ENCODE measurements around the gene STX4. TPM values are rescaled to one million over a fixed set of nuclear protein-coding genes. Genes with fewer than 3 reads are reported as not detected.

STX4 gene
- total RNA-seq, 2 donors from 2014 or later = 66.9 to 83.3 TPM

DNA sequence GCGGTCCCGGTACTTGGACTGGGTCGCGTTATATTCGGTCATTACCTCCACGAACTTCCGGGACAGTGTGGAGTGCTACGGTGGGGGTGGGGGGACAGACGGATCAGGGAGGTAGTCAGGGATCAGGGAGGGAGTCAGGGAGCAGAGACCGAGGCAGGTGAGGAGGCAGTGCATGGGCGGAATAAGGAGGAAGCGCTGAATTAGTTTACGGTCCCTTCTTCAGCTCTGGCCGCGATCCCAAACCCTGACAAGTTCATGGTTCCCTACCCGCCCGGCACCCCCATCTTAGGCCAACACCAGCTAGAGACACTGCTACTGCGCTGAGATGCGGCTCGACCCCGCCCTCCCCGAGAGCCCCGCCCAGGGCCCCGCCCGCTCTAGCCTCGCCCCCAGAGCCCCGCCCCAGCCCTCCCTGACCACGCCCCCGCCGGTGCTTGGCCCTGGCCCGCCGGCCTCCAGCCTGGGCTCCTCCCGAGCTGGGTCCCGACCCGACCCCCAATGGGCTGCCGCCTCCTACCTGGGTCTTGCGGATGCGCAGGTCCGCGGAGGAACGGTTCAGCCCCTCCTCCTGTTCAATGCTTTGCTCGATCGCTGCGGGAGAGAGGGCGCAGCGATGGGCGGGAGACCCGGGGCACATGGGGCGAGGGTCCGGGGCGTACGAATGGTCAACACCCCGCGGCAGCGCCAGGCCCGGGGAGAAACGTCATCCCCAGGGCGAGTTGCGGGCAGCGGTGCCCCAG is 36.2 kb upstream of the STX4 start:
- ATAC-seq (peak; percentile 95), DNase-seq (peak; percentile 81 to 89)
- intact Hi-C loops (cut with DNase I, micrococcal nuclease) = no loop called here

DNA sequence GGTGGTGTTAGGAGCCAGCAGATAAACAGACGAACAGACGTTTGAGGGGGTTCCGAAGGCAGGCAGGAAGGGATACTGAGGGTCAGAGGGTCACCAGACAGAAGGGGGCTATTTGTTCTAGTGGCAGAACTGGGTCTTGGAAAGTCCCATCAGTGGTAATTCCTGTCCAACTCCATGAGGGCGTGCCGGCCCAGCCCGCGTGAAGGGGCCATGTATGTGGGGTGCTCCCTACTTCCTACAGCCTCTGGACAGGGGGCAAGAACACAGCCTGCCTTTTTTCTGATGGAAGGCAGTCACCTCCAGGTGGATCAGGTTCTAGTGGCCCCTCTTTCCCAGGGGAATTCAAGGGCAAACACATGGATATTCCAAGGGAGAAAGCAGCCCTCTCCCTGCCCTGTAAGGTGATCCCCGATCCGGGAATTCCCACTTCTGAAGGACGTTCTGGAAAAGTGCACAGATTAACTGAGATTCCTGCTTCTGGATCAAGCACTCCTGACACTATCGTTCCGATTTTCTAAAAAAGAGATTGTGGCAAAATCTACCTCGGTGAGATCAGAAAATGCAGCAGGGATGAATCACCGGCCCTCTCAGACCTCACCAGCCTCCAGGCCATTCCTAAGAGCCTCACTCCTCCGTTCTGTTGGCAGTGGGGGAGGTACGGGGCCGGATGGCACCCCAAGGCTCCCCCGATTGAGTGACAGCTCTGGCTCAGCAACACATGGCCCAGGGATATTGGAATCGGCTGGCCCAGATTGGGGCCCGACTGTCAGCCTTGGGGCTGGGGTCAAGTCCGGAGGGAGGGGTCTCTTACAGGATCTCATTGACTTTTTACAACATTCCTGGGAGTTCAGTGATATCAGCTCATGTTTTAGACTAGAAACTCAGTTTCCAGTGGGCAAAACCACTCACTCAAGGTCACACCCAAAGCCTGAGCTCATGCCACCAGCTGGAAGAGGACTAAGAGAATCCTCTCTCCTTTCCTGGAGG is 35.3 kb upstream of the STX4 start:
- intact Hi-C loops (cut with DNase I, micrococcal nuclease) = no loop called here
- DNase-seq (no peak), ATAC-seq (peak; percentile 8)

DNA sequence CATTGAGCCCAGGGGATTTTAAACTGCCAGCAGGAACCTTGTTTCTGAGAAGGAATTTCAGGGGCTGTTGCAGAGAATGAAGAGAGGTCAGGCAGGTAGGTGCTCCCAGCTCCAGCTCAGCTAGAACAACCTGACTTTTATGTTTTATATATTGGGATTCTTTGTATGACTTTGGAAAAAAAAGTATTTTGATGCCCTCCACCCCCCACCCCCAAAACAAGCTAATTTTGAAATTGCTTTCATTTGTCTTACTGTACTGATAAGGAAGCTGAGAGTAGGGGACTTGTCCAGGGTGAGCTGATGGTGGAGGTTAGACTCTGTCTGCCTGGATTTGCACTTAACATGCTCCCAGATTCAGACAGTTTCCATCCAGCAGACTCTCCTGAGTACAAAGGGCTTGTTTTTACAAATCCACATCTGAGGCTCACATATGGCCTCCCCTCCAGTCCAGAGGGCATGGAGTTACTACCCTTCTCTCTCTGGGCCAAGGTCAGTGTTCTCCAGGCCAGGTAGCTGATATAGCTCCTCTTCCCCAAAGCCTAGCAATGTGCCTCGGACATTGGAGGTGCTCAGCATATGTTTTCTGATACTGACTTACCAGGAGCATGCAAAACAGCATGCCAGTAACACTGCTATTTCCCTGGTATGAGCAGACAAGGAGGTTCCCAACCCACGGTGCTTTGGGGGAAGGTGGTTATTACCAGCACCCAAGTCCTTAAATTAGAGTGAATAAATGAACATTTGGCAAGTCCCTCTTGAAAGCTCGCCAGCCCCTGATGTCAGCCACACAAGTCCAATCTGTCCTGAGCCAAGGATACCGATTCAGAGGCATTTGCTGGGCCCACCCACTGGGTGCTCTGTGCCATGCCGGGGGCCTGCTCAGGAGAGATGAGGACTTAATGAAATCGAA is 34.3 kb upstream of the STX4 start:
- DNase-seq (no peak), ATAC-seq (no peak)
- intact Hi-C loops (cut with DNase I, micrococcal nuclease) = no loop called here

DNA sequence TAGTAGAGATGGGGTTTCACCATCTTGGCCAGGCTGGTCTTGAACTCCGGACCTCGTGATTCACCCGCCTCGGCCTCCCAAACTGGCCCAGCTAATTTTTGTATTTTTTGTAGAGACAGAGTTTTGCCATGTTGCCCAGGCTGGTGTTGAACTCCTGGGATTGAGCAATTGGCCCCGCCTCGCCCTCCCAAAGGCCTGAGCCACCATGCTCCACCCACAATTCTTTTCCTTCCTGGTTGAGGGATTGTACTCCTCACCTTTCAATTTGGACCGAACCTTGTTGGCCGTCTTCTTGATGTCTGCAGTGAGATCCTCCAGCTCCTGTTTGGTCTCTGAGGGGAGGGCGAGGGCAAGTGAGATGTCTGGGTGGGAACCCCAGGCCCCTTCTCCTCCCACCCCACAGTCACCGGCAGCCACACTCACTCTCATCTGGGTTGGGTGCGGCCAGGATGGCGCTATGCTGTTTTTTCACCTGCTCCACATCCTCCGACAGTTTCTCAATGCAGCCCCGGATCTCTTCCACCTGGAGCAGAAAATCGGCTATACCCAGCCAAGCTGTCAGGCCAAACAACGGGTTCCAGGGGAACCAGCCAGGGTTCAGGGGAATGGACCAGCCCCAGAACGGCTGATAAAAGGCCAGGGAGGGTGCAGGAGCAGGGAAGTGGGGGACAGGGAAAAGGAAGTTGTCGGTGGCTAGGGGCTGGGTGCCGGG is 32.5 kb upstream of the STX4 start:
- DNase-seq = no peak
- ATAC-seq = no peak

DNA sequence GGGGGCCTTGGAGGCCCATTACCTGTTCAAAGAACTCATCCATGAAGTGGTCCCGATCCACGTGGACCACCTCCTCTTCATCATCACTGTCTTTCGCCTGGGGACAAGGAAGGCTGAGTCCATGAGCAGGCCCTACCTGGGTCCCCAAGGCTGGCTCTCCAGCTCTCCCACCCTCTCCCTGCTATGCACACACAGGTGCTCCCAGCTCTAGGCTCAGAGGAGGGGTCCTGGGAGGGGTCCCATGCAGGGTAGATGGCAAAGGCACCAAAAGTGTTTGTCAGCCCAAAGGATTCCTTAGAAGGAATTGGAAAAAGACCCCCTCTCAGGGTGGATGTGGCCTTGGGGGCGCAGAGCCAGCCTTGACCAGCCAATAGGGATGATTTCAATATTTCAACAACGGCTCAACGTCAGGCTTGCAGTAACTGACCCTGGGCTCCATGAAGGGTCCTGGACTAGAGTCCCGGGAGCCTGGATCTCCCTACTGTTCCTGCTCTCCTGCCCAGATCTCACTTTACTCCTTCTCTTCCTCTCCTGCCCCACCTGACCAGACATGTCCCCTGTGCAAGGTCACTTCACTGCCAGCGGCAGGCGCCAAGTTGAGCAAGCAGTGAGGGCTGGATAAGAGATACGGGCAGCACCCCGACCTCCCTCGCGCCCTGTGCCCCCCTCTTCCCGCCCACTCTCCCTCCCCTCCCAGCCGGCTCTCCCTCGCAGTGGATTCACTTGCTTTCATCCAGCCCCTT is 31.7 kb upstream of the STX4 start:
- intact Hi-C loops (cut with DNase I, micrococcal nuclease) = no loop called here
- no peak for ATAC-seq
- no peak for DNase-seq

More for the DNA sequence above, 32.5 kb upstream of the STX4 start:
- intact Hi-C loops (cut with DNase I, micrococcal nuclease) = no loop called here

DNA sequence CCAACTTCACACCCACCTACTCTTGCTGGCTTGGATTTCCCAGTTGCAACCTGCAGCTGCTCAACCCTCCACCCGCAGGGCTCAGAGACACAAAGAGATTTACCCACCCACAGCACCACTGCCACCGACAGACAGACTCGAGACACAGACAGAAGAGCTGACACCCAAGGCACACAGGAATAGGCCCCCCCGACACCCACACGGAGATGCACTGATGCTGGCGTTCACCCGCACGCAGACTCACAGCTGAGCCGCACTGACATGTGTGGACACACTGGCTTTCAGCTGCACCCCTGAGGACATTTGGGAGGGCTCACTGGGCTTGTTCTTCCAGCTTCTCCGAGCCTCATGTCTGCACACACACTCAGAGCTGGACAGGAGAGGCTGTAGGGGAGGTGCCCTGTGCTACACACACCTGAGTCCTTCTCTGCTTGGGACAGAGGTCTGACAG is 31.1 kb upstream of the STX4 start:
- no peak for DNase-seq
- intact Hi-C loops (cut with DNase I, micrococcal nuclease) = no loop called here
- ATAC-seq = no peak

DNA sequence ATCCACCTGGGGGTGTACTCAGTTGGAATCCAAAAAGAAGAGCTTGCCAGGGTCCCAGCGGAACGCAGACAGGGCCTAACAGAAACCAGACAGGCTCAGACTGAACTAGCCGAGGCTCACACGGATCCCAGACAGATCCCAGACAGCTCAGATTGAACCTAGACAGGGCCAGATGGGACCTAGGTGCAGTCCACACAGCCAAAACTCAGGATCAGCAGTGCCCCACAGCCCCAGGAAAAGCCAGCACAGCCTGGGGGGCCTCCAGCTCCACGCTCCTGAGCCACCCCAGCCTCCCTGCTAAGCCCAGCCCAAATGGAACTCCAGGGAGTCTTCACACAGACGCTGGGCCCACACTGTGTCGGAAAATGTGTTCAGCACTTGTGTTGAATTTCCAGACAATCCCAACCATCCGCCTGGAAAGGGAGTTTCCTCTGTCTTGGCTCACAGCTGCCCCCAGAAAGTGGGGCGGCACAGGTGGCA is 30.5 kb upstream of the STX4 start:
- no peak for DNase-seq
- ATAC-seq = no peak
- intact Hi-C loops (cut with DNase I, micrococcal nuclease) = no loop called here

DNA sequence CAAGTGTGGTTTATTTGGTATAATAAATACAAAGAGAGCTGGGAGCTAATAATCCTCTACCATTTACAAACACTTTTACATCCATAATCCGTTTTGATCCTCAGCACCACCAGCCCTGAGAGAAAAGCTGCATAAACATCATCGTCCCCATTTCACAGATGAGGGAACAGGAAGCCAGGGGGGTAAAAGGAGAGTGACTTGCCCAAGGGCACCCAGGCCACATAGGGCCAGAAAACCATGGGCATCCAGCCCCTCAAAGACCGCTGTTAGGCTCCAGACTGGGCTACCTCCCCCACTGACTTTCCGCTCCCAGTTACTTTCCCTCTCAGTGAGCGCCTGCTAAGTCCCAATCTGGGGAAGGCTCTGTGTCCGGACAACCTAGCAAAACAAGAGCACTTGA is 29.6 kb upstream of the STX4 start:
- intact Hi-C loops (cut with DNase I, micrococcal nuclease) = no loop called here
- no peak for ATAC-seq
- no peak for DNase-seq

DNA sequence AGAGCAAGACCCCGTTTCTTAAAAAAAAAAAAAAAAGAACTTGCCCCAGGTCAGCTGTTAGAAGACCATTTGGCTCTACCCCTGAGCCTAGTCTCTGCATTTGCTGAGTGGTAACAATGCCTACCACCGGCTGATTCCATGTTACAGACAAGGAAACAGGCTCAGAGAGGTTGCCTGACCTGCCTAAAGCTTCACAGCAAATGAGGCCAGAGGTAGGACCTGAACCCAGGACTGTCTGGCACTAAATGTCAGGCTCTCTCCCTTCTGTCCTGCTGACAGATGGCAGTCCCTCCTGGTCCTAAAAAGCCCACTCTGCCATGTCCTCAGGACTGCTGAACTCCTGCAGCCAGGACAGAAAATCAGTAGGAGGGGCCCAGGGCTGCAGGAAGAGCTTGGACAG is 28.7 kb upstream of the STX4 start:
- no peak for DNase-seq
- no peak for ATAC-seq
- intact Hi-C loops (cut with DNase I, micrococcal nuclease) = no loop called here

DNA sequence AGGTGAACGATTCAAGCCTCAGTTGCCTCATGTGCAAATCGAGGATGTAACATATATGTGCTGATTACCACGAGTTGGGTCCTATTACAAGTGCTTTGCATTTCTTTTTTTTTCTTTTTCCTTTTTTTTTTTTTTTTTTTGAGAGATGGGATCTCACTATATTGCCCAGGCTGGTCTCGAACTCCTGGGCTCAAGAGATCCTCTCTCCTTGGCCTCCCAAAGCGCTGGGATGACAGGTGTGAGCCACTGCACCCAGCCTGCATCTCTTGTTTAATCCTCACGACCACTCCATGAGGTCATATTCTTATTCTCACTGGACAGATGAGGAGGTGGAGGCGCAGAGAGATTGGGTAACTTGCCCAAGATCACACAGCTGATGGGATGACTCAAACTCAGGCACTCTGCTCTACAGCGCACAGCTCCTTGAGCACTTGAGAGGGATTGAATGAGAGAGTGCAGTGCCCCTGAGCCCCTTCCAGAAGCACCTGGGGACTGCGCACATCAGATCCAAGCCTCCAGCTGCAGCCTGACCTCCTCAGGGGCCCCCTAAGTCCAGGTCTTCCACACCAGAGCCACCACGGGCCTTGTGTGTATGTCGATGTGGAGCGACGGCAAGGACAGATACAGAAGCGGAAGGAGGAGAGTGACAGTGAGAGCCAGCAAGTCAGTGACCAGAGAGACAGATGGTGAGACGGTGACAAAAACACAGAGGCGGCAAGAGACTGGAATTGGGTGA is 27.8 kb upstream of the STX4 start:
- ATAC-seq (no peak), DNase-seq (no peak)
- intact Hi-C loops (cut with DNase I, micrococcal nuclease) = no loop called here

DNA sequence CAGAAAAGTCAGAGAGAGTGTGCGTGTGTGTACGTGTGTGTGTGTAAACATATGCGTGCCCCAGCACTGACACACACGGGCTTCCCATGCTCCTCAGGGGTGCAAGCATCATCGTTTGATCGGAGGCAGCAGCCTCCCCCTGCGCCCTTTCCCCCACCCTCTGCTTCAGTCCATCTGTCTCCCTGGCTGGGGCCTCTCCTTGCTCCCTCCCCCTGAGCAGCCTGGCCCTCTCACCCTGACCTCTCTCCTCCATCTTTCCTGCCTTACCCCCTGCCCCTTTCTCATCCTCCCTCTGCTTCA is 27.3 kb upstream of the STX4 start:
- DNase-seq (no peak), ATAC-seq (no peak)
- intact Hi-C loops (cut with DNase I, micrococcal nuclease) = no loop called here

DNA sequence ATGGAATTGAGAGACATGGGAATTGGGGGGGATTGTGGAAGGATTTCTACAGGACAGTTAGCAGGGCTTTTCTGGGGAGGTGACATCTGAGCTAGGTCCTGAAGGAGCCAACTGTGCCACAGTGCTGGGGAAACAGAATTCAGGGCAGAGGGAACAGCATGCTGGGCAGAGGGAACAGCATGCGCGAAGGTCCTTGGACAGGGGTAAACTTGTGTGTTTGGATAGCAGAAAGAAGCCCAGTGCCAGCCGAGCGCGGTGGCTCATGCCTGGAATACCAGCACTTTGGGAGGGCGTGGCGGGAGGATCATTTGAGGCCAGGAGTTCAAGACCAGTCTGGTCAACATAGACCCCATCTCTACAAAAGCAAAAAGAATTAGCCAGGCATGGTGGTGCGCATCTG is 26.8 kb upstream of the STX4 start:
- ATAC-seq = no peak

DNA sequence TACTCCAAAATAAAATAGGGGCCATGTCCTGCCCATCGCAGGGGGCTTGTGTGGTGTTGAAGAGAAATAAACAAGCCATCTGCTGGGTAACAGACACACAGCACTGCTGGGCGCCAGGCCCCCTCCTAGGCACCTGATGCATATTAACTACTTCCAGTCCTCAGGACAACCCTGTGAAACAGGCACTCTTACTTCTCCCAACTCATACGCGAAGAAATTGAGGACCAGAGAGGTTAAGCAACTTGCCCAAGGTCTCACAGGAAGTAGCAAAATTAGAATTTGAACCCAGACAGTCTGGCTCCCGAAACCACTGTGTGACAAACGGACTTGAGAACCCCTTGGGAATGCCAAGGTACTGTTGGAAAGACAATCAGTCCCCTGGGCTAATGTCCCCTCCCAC is 25.7 kb upstream of the STX4 start:
- DNase-seq (no peak), ATAC-seq (no peak)
- intact Hi-C loops (cut with DNase I, micrococcal nuclease) = no loop called here

More for the DNA sequence above, 26.8 kb upstream of the STX4 start:
- intact Hi-C loops (cut with DNase I, micrococcal nuclease) = no loop called here
- no peak for DNase-seq

DNA sequence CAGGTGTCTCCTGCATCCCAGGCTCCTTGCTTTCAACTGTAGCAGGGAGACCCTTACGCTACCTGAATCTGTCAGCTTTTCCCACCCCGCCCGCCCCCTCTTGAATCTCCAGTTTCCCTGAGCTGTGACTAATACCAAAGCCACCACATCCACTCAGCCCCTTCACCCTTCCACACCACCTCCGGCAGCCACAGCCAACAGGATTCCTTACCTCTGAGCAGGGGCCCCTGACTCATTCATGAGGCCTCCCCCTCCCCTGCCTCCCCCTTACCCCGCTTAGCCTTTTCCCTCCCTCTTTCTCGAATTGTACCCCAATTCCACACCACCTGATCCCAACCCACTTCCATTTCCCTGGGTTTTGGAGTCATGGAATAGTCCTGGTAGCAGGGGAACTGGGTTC is 25.2 kb upstream of the STX4 start:
- ATAC-seq = no peak
- intact Hi-C loops (cut with DNase I, micrococcal nuclease) = no loop called here
- no peak for DNase-seq

DNA sequence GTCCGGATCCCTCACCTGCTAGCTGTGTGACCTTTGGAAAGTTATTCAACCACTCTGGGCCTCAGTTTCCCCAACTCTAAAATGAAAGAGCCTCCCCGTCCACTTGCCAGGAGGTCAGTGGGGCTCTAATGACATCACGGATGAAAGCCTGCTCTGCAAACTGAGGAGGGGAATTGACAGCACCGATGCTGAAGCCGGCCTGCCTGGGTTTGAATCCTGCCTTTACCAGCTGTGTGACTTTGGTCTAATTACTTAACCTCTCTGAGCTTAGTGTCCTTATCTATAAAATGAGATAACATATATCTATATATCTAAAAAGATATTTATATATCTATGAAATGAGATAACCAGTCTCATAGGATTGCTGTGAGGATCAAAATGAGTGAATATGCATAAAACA is 24.8 kb upstream of the STX4 start:
- intact Hi-C loops (cut with DNase I, micrococcal nuclease) = no loop called here
- DNase-seq (no peak), ATAC-seq (no peak)

DNA sequence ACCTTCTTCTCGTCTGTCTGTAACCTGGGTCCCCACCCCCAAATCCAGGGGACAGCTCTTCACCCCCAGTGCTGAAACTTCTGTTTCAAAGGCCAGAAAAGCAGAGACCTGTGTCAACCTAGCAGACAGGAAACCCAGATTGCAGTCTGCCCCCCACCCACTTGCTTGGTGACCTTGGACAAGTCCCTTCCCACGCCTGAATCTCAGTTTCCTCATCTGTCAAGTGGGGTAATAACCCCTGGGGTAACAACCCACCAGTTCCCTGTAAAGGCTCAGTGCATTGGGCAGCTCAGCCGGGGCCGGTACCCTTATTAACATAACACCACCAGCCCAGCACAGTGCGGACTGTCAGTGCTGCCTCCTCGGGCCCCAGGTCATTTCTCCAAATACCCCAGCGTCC is 24.2 kb upstream of the STX4 start:
- ATAC-seq (no peak), DNase-seq (no peak)

DNA sequence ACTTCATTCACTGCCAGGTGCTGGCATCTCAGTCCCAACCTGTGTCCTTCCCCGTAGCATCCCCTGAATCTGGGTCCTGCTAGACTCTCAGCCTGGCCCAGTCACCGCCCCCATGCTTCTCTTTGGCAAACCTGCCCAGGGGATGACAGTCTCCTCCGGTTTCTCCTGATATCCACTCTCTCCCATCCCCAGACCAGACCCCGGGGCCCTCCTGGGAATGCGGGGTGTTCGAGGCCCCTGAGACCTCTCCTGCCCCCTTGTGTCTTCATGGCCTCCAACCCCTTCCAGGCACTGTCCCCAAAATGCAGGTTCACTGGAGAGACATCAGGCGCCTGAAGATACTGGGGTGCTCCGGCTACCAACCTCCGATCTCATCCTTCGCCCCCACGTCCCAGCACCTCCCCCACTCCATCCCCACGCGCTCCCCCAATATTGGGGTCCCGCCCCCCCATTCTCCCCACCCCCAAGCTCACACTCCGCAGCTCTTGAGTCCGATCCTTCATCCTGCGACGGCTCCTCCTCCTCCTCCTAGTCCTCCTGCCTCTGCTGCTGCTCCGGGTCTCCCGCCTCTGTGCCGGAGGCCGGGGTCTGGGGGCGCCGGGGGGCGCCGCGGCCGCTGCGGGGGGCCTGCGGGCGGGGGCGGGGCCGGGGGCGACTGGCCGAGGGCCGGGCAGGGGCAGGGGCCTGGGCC is 23.3 kb upstream of the STX4 start:
- intact Hi-C loops (cut with DNase I, micrococcal nuclease) = no loop called here
- no peak for ATAC-seq
- no peak for DNase-seq

More for the DNA sequence above, 24.2 kb upstream of the STX4 start:
- intact Hi-C loops (cut with DNase I, micrococcal nuclease) = no loop called here
